Bronchial epithelial cell (primary cell): ENCODE measurements around the gene CFAP45. TPM values are rescaled to one million over a fixed set of nuclear protein-coding genes. Genes with fewer than 3 reads are reported as not detected.

Source experiments
- DNase-seq: peaks from one replicate; pipeline ENCODE4 v3.0.0-alpha.2; 2010; ENCODE audit warnings: low read depth
- FAIRE-seq: peaks from 2 replicates; lab custom pipeline; 2011; peaks lifted over from hg19 to GRCh38; lab: Jason Lieb, UNC
- H3K27me3 ChIP-seq: 2 replicates; pipeline ENCODE4 v1.5.1; 2011; ENCODE audit warnings: low read length; ENCODE audit not compliant: control insufficient read depth, insufficient read depth
- H3K36me3 ChIP-seq: 2 replicates; pipeline ENCODE4 v1.5.1; 2011; ENCODE audit warnings: low read length; ENCODE audit not compliant: control insufficient read depth, insufficient read depth
- H3K4me3 ChIP-seq: 2 replicates; pipeline ENCODE4 v1.5.1; 2011; ENCODE audit warnings: mild to moderate bottlenecking, low read depth, low read length, control low read depth
- total RNA-seq: library from RNA; depleted of rRNA; stranded (reverse); fragments of >200 nt; gene quantifications from 2 replicates; pipeline ENCODE4 v1.2.1, GENCODE V29; 2014
- TF ChIP-seq, protein P1 (sequence below): IDR thresholded peaks from 2 replicates; pipeline ENCODE4 v1.5.1; 2011; ENCODE audit warnings: mild to moderate bottlenecking, moderate library complexity, low read length, control low read depth, inconsistent platforms; ENCODE audit not compliant: insufficient read depth, severe bottlenecking

The CFAP45 gene
- total RNA-seq, 1 donor from 2014 or later, result 0.53 TPM

DNA sequence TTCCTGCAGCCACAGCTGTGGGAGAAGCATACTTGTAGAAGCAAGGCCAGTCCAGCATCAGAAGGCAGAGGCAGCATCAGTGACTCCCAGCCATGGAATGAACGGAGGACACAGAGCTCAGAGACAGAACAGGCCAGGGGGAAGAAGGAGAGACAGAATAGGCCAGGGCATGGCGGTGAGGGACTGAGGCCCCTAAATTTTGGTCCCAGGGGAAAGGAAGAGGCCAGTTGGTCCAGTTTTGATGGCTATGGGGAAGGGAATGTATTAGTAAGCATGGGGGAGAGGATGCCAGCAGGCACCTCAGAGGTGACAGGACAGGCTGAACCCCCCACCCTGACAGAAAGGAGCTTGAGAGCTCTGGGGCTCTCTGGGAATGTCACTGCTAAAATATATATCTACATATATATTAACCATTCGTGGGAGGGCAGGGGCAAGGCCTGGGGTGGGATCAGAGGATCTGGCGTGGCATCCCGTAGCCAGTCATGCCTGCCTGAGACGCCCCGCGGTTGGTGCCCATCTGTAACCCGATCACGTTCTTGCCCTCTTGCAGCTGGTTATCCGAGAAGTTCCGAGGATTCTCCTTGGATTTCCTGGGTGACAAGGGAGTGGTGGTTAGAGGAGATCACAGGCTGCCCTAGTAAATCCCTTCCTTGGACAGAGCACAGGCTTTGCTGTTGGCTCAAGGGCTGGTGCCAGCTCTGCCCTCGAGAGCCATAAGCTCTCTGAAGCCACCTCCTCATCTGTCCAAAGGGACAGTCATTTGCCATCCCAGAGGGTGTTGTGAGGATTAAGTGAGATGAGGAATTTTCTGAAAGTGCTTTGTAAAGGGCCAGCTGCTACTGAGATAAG, 18.6 kb upstream of the CFAP45 start:
- Histone ChIP-seq H3K4me3 (no peak overlapping the region), H3K36me3 (peaks cover 34% of the 10 kb centered on the region), H3K27me3 (no peaks in the 10 kb centered on the region)
- DNase-seq (no peak), FAIRE-seq (no peak)
- TF ChIP-seq, protein P1, sequence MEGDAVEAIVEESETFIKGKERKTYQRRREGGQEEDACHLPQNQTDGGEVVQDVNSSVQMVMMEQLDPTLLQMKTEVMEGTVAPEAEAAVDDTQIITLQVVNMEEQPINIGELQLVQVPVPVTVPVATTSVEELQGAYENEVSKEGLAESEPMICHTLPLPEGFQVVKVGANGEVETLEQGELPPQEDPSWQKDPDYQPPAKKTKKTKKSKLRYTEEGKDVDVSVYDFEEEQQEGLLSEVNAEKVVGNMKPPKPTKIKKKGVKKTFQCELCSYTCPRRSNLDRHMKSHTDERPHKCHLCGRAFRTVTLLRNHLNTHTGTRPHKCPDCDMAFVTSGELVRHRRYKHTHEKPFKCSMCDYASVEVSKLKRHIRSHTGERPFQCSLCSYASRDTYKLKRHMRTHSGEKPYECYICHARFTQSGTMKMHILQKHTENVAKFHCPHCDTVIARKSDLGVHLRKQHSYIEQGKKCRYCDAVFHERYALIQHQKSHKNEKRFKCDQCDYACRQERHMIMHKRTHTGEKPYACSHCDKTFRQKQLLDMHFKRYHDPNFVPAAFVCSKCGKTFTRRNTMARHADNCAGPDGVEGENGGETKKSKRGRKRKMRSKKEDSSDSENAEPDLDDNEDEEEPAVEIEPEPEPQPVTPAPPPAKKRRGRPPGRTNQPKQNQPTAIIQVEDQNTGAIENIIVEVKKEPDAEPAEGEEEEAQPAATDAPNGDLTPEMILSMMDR, result no peak

DNA sequence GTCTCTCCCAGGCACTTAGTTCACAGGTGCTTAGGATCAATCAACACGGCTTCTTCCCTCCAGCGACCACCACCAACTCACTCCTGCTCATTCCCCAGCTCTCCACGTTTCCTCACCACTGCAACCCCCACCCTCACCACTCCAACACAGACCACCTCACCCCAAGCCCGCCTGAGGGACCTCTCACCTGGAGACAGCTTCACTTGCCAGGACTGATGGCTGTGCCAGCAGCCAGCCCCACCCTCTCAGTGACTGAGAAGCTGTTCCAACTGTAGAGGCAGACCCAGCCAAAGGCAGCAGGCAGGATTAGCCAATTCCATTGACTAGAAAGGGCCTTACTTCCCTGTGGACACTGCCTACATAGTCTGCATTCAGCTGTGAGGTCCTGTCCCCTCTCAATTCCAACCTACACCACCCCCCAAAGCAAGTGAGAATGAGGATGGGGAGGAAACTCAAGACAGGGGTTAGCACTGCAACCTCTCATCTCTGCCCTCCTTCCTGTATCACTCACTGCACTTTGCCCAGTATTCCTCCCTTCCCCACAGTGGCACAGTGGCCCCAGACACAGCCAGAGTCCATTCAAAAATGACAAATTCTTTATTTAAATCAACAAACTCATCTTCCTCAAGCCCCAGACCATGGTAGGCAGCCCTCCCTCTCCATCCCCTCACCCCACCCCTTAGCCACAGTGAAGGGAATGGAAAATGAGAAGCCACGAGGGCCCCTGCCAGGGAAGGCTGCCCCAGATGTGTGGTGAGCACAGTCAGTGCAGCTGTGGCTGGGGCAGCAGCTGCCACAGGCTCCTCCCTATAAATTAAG, 17.8 kb upstream of the CFAP45 start:
- DNase-seq (no peak), FAIRE-seq (no peak)
- Histone ChIP-seq H3K4me3 (no peak overlapping the region), H3K27me3 (no peaks in the 10 kb centered on the region), H3K36me3 (peaks cover 34% of the 10 kb centered on the region)
- TF ChIP-seq, protein P1, result no peak

DNA sequence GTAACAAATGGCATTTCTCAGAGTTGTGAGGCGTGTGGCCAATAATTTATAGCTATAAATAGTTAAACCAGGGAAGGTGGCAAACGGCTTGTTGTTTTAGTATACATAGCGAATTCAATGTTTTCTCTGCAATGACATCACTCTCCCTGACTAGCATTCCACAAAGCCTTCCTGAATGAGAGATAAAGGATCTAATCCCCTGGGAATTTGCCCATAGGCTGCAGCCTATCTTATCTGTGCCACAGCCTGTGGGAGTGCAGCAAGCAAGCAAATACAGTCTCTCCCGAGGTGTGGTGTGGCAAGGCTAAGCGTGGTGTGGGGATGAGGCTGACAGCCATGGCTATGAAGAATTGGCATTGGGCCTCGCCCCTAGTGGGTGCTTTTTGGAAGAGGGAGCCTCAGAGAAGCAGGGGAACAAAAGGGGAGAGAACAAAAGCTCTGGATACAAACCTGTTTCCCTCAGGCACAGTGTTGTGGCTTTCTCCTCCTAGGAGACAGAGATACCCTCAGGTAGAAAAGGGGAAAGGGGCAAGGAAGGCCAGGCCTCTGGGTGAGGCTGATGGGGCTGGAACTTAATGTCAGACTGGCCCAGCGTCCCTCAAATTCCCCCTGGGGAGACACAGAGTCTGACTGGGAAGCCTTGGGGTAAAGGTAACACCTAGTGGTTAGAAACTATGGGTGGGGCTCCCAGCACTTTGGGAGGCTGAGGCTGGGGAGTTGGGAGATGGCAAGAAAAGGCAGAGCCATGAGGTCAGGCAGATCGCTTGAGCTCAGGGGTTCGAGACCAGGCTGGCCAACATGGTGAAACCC, 16.5 kb upstream of the CFAP45 start:
- no peaks in the 10 kb centered on the region for H3K27me3 ChIP-seq
- H3K36me3 ChIP-seq, result peaks cover 27% of the 10 kb centered on the region
- no peak overlapping the region for H3K4me3 ChIP-seq
- DNase-seq, result peak; percentile 91
- TF ChIP-seq, protein P1, result no peak
- no peak for FAIRE-seq

DNA sequence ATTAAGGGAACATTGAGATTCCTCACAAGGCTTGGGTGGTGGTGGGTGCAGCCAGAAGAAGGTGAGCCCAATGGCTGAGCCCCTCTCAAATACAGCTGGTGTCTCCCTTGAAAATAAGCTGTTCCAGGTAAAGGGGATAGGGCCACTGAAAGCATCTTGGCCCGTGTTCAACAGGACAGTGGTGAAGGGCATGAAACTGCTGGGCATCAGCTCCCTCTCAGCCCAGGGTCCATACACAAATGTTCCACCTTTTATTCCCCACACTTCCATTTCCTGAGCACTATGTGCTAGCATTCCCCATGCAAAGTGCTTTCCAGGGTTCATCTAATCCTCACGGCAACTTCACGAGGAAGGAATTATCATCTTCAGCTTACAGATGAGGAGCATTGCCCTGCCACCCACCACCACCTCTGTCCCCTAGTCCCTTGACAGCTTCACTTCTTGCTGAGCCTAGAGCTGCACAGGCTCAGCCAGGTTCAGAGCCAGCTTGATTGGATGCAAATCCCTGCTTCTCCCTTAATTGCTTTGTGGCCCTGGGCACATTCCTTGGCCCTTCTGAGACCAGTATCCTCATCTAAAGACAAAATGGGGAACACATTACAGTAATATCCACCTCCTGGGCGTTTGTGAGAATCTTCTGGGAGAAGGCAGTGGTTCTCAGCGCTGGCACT, 15.7 kb upstream of the CFAP45 start:
- FAIRE-seq (no peak), DNase-seq (no peak)
- TF ChIP-seq, protein P1, result no peak
- no peak overlapping the region for H3K4me3 ChIP-seq
- peaks cover 24% of the 10 kb centered on the region for H3K36me3 ChIP-seq
- no peaks in the 10 kb centered on the region for H3K27me3 ChIP-seq
